Endodermal cell (in vitro differentiated cells): Measurements from ENCODE around the gene MYO1A. TPM values are rescaled to one million over a fixed set of nuclear protein-coding genes. Genes with fewer than 3 reads are reported as not detected.

ENCODE experiments used
- DNase-seq: peaks from one replicate; pipeline ENCODE4 v3.0.0-alpha.2; 2017
- H3K27ac ChIP-seq: 2 replicates; pipeline ENCODE4 v1.5.1; 2013; ENCODE audit warnings: mild to moderate bottlenecking, low read depth, low read length, moderate library complexity
- H3K27me3 ChIP-seq: 2 replicates; pipeline ENCODE4 v1.6.1; 2013; ENCODE audit warnings: mild to moderate bottlenecking, low read length, moderate library complexity; ENCODE audit not compliant: insufficient read depth, control insufficient read depth, poor library complexity, severe bottlenecking
- H3K36me3 ChIP-seq: 2 replicates; pipeline ENCODE4 v1.7.0; 2013; ENCODE audit warnings: mild to moderate bottlenecking, low read length, moderate library complexity; ENCODE audit not compliant: control insufficient read depth, insufficient read depth
- H3K4me1 ChIP-seq: one replicate; pipeline ENCODE4 v1.7.0; 2013; ENCODE audit warnings: low read length; ENCODE audit not compliant: control insufficient read depth, insufficient read depth
- H3K4me3 ChIP-seq: 2 replicates; pipeline ENCODE4 v1.5.1; 2013; ENCODE audit warnings: mild to moderate bottlenecking, low read length, moderate library complexity
- H3K9ac ChIP-seq: 2 replicates; pipeline ENCODE4 v1.6.1; 2013; ENCODE audit warnings: mild to moderate bottlenecking, low read length, moderate library complexity; ENCODE audit not compliant: poor library complexity, severe bottlenecking; ENCODE audit errors: extremely low read depth
- H3K9me3 ChIP-seq: 2 replicates; pipeline ENCODE4 v1.6.1; 2013; ENCODE audit warnings: mild to moderate bottlenecking, low read length, moderate library complexity; ENCODE audit not compliant: control insufficient read depth
- H3K27ac Mint-ChIP-seq: 2 replicates; pipeline ENCODE4 v1.8.0; 2020; ENCODE audit warnings: mixed read lengths
- H3K27me3 Mint-ChIP-seq: 2 replicates; pipeline ENCODE4 v1.8.0; 2021; ENCODE audit warnings: mild to moderate bottlenecking, mixed read lengths; ENCODE audit not compliant: insufficient read depth
- H3K36me3 Mint-ChIP-seq: 2 replicates; pipeline ENCODE4 v1.8.0; 2020; ENCODE audit warnings: low read depth, mixed read lengths
- H3K4me1 Mint-ChIP-seq: 2 replicates; pipeline ENCODE4 v1.8.0; 2020; ENCODE audit warnings: mixed read lengths
- H3K4me3 Mint-ChIP-seq: 2 replicates; pipeline ENCODE4 v1.8.0; 2020; ENCODE audit warnings: mild to moderate bottlenecking, moderate library complexity, mixed read lengths
- H3K9me3 Mint-ChIP-seq: 2 replicates; pipeline ENCODE4 v1.8.0; 2020; ENCODE audit warnings: mild to moderate bottlenecking, mixed read lengths
- WGBS, 2 experiments: methylation state at CpG; one replicate each; pipeline versions ENCODE4 v1.1.5 to v1.1.7; 2013; ENCODE audit warnings: missing lambda C conversion rate in 2 of 2, mixed read lengths in 1 of 2; ENCODE audit not compliant: insufficient coverage in 1 of 2, insufficient read length in 1 of 2; 5-methylcytosine and 5-hydroxymethylcytosine counted together
- total RNA-seq, 2 donors: library from RNA; stranded (reverse); fragmentation: NEBNext Ultra II Directional in 1 of 2; extraction: Animal tissue kit (Norgen Biotek cat#: 25700) in 1 of 2; gene quantifications; 2 replicates in 1 of 2; 3 replicates in 1 of 2; pipeline ENCODE4 v1.2.1, GENCODE V29; 2021
- TF ChIP-seq, protein P1 (sequence below): fragments of 200-600 bp; sonication (generic); conservative IDR thresholded peaks from 2 replicates; pipeline ENCODE4 v1.5.0; 2021; ENCODE audit warnings: antibody characterized with exemption, mild to moderate bottlenecking

MYO1A gene
- total RNA-seq, 2 donors from 2014 or later = 0.77 to 1.7 TPM

DNA sequence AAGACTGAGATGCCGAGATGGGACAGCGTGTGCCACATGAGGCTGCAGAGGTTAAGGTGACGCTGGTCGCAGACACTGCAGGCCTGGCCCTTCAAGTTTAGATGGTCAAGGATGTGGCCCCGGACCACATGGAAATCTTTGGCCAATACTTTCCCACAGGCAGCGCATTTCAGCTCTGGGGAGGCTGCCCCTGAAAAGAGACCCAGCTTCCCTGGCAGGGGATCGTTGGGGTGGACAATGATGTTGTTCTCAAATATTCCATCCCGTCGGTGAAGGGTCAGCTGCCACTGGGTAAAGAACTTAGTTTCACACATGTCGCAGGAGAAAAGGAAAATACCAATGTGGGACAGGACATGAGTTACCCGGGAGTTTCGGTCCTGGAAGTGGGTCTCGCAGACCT is 46.5 kb downstream of the MYO1A start:
- 95 to 96% methylated on average over 10 to 13 of the region's 13 CpGs for WGBS, 2 experiments
- Histone ChIP-seq H3K9me3 (no peaks in the 10 kb centered on the region), H3K27me3 (no peaks in the 10 kb centered on the region), H3K4me1 (peaks cover 6% of the 10 kb centered on the region), H3K4me3 (no peak overlapping the region), H3K36me3 (peaks cover 51% of the 10 kb centered on the region), H3K27ac (no peak overlapping the region), H3K9ac (no peak overlapping the region)
- H3K9me3 Mint-ChIP-seq = no peaks in the 10 kb centered on the region
- peaks cover 21% of the 10 kb centered on the region for H3K4me1 Mint-ChIP-seq
- no peaks in the 10 kb centered on the region for H3K27me3 Mint-ChIP-seq
- TF ChIP-seq, protein P1, sequence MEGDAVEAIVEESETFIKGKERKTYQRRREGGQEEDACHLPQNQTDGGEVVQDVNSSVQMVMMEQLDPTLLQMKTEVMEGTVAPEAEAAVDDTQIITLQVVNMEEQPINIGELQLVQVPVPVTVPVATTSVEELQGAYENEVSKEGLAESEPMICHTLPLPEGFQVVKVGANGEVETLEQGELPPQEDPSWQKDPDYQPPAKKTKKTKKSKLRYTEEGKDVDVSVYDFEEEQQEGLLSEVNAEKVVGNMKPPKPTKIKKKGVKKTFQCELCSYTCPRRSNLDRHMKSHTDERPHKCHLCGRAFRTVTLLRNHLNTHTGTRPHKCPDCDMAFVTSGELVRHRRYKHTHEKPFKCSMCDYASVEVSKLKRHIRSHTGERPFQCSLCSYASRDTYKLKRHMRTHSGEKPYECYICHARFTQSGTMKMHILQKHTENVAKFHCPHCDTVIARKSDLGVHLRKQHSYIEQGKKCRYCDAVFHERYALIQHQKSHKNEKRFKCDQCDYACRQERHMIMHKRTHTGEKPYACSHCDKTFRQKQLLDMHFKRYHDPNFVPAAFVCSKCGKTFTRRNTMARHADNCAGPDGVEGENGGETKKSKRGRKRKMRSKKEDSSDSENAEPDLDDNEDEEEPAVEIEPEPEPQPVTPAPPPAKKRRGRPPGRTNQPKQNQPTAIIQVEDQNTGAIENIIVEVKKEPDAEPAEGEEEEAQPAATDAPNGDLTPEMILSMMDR = no peak
- peaks cover 48% of the 10 kb centered on the region for H3K36me3 Mint-ChIP-seq
- H3K4me3 Mint-ChIP-seq = no peak overlapping the region
- no peak for DNase-seq
- H3K27ac Mint-ChIP-seq = no peak overlapping the region

DNA sequence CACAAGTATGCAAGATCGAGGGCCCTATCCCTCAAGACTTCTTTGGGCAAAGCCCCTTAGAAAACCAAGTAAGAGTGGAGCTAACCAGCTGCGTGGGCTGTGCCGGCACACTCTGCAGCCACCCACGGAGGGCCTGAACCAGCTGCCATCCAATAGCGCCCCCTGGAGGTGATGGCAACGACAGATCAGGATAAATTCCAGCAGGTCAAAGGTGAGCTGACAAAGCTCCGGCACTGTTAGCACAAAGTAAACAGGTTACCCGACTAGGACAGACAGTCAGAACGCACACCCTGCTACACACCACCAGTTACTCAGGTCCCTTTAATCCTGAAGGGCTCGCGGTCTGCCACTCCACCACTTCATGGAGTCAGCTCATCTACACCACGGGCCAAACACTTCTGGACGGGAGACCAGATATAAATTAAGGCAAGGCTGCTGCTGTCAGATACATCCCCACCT is 48.5 kb downstream of the MYO1A start:
- no peaks in the 10 kb centered on the region for H3K27me3 Mint-ChIP-seq
- peaks cover 48% of the 10 kb centered on the region for H3K36me3 Mint-ChIP-seq
- H3K9ac ChIP-seq = no peak overlapping the region
- H3K4me1 Mint-ChIP-seq = peaks cover 15% of the 10 kb centered on the region
- DNase-seq = peak; percentile 97
- H3K36me3 ChIP-seq = peaks cover 51% of the 10 kb centered on the region
- no peaks in the 10 kb centered on the region for H3K9me3 Mint-ChIP-seq
- no peak overlapping the region for H3K4me3 Mint-ChIP-seq
- H3K27me3 ChIP-seq = no peaks in the 10 kb centered on the region
- WGBS, 2 experiments = 63 to 68% methylated on average over 12 to 13 of the region's 13 CpGs
- TF ChIP-seq, protein P1 = peak; percentile 95
- peaks cover 6% of the 10 kb centered on the region for H3K4me1 ChIP-seq
- no peaks in the 10 kb centered on the region for H3K9me3 ChIP-seq
- no peak overlapping the region for H3K4me3 ChIP-seq
- no peak overlapping the region for H3K27ac ChIP-seq
- peak overlapping the region; percentile 55 for H3K27ac Mint-ChIP-seq

DNA sequence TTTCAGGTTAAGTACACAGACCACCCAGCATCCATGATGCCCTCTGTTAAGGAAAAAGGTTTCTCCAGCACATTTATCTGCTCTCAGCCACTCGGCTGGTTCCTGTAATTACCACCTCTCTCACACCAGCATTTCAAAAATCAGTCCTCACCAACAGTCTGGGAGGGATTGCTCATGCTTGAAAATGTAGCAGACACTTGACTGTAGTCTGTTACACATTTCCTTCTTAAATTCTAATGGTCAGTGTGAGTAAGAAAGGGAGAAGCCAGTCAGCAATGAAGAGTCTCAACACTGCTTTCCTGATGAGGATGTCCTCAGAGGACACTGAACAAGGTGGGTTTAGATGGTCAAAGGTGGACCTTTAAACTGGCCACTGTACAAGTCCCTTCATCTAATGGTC is 49.5 kb downstream of the MYO1A start:
- no peaks in the 10 kb centered on the region for H3K27me3 Mint-ChIP-seq

More for the DNA sequence above, 49.5 kb downstream of the MYO1A start:
- Histone ChIP-seq H3K9ac (no peak overlapping the region), H3K4me3 (no peak overlapping the region), H3K27me3 (no peaks in the 10 kb centered on the region), H3K9me3 (no peaks in the 10 kb centered on the region), H3K36me3 (peaks cover 51% of the 10 kb centered on the region), H3K4me1 (peaks cover 6% of the 10 kb centered on the region), H3K27ac (no peak overlapping the region)
- TF ChIP-seq, protein P1 = no peak
- WGBS, 2 experiments = 69 to 94% methylated on average over 1 of the region's 1 CpG
- H3K4me3 Mint-ChIP-seq = no peak overlapping the region
- H3K9me3 Mint-ChIP-seq = no peaks in the 10 kb centered on the region
- H3K4me1 Mint-ChIP-seq = peaks cover 12% of the 10 kb centered on the region
- H3K36me3 Mint-ChIP-seq = peaks cover 52% of the 10 kb centered on the region
- DNase-seq = no peak
- no peak overlapping the region for H3K27ac Mint-ChIP-seq
